ENCODE measurements around the gene C16orf82.
"Not testable (repeated sequence)": the region's sequence is repeated elsewhere in the genome, so short reads cannot be mapped to it uniquely, and the experiment has no call there.

Gene C16orf82

DNA sequence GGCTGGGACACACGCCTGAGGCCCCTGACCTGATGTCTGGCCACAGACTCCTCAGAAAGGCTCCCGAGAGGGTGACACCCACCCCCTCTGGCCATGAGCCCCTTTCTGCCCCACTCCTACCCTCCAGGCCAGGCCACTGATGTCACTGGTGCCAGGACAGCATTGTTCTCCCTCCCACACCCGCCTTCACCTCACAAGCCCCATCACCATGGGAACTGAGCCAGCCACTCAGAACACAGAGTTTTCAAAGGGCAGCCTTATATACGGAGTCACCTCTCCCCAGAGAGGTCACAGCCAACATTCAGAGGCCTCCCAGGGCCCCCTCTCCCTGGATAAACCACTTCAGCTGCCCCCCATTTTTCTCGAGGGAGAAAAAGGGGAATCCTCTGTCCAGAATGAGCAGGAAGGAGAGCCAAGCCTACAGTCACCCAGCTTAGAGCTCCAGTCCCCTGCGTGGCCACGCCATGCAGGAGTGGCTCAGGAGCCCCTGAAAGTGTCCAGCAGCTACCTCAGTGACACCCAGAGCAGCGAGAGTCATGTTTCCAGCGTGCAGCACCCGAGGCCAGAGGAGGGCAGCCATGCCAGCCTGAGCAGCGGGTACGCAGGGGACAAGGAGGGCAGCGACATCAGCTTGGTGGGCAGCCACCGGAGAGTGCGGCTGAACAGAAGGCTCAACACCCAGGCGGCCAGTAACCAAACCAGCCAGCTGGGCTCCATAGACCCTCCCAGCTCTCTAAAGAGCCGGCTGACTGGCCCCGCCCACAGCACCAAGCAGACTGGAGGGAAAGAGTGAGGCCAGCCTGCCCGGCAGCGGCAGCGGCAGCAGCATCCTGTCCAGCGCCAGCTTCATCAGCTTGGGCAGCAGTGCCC is at the start of gene C16orf82:
Gene C16orf82 (plus strand): TSS at position 260 of the 870 bp plus-strand sequence.
- peak; percentile 44 for DNase-seq

DNA sequence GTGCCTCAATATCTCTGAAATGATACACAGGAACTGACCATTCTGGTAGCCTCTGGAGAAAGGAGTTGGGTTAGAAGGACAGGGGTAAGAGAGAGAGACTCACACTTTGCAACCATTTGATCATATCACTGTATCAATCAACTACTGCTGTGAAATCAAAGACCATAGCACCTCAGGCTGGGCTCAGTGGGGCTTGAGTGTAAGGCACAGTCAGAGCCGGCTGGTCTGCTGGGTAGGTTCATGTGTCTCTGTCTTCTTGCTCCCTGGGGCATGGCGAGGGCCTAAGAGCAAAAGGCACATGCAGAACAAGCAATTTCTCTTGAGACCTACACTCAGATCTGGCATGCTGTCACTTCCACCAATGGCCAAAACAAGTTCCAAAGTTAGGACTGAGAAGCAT is 46.7 kb upstream of the C16orf82 start:
- DNase-seq: no peak

- DNase-seq: no peak
Observed at GRCh38 chr16:27024010-27024409, 42.7 kb upstream of the C16orf82 start.

DNA sequence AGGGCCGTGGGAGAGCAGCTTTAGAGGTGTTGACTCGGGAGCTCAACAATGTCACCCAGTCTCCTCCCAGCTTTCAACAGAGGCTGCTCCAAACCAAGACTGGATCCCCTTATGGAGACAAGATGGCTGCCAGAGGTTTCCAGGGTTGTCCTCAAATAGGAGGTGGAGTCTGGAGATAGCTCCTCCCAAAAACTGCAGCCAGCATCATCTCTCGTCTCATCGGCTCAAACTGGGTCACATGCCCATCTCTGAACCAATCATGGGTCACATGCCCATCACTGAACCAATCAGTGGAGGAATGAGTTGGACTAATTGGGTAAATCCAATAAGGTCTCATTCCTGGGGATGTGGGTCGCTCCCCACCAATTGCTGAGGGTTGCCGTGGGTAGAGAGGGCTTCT is 41.1 kb upstream of the C16orf82 start:
- DNase-seq: no peak

DNA sequence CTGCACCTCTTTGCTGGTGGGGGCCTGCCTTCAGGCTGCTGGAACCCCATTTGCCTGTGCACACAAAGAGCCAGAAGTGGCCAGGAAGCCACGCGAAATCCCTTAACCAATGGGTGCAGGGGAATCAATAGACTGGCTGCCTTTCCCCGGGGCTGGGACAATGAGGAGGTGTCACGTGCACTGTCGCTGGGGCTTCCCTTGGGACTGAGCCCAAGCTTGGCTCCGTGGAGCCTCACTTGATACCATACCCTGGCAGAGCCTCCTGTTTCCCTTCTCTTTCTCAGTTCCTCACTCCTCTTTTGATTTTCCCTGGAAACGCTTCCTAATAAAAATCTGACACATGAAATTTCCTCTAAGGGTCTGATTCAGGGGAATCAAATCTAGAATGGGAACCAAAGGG is 38.8 kb upstream of the C16orf82 start:
- no peak for DNase-seq

DNA sequence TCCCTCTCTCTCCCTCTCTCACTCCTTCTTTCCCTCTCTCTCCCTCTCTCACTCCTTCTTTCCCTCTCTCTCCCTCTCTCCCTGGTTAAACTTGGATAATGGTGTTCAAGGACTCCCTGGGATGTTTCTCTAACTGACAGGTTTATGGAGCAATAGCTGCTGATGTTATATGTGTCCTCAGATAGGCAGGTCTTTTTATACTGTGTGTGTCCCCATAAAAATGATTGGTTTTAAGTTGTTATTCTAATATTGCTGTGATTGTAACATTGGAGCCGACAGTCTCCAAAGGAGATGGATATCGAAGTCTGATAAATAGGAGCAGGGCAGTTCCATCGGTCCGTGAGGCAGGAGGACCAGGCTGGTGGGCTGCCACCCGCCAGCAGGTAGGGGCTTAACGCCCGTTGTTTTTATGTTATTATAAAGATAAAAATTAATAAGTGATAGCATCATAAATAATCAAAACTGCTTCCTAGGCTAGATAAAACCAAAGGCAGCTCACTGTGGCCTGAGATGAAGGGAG is 38.1 kb upstream of the C16orf82 start:
- DNase-seq: no peak

DNA sequence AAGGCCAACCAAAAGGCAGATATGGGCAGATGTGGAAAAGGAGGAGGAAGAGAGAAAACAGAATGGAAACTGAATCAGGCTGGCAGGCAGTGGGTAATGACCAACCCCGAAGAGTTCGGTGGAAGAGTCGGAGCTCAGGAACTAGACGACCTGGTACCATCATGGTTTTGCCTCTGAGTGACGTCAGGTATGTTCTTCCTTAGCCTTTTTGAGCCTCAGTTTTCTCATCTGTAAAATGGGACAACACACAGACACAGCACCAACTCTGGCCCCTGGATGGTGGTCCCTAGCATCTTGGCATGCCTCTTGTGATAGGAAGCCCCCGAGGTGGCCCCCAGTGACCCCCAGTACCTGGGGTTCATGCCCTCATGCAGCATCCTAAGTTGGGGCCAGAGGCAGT is 37.2 kb upstream of the C16orf82 start:
- no peak for DNase-seq

DNA sequence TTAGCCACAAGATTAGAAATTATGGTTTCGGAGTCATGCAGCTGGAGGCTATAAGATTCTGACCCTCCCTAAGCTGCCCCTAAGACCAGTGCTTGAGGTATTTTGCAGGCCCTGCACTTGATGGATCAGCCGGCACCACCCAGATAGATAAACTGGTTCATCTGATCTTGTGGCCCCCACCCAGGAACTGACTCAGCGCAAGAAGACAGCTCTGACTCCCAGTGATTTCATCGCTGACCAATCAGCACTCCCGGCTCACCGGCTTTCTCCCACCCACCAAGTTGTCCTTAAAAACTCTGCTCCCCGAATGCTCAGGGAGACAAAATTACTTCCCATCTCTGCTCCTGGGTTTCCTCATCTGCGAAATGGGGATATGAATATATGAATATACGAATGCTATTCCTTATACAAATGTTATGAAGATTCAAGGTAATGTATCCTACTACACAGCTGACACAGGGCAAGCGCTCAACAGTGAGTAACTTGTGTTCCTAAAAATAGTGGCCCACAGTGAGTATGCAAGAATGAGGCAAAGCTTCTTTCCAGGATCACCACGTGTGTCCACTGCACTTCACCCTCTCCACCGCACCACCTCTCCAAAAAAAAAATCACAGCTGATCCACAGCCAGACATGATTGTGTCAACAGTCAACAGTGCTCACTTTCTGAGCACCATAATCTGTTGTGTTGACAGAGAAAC is 33.3 kb upstream of the C16orf82 start:
- no peak for DNase-seq

DNA sequence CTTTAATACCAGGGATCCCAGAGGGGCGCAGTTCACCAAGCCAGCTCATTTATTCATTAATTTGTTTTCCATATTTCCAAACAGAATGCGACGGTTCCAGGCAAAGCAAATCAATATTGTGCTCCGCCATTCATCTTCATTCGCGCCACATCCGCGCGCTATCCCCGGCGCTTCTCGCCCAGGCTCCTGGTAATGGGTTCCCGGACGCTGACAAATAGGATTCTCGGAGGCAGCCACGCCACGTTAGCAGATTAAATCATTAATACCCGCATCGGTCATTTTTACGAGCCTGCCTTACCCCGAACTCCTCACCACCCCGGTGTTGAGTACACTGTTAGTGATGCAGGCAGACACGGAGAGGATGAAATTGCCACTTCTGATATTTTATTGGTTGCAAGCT is 26.0 kb upstream of the C16orf82 start:
- DNase-seq: peak; percentile 10

DNA sequence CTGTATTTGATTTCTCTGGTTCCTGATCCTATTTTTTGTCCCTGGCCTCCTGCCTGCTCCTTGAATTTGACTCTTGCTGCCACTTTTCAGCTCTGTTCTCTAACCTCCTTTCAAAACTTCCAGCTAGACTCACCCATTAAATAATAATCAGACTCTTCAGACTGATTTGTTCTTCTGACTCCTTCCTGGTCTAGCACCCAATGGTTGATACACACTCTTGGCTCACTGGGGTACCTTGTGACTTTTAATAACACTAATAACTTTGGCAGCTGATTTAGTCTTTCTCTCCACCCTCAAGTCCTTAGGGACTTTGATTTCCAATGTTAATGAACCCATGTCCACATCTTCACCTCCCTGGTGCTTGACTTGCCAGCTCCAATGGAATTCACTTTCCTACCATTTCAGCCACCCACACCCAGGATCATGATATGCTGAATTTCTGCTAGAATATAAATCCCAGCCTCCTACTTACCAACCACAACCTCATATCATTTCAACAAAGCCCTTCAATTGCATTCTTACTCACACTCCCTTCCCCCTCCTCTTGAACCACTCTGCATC is 19.7 kb upstream of the C16orf82 start:
- no peak for DNase-seq

- no peak for DNase-seq
Observed at GRCh38 chr16:27048316-27048715, 18.4 kb upstream of the C16orf82 start.

DNA sequence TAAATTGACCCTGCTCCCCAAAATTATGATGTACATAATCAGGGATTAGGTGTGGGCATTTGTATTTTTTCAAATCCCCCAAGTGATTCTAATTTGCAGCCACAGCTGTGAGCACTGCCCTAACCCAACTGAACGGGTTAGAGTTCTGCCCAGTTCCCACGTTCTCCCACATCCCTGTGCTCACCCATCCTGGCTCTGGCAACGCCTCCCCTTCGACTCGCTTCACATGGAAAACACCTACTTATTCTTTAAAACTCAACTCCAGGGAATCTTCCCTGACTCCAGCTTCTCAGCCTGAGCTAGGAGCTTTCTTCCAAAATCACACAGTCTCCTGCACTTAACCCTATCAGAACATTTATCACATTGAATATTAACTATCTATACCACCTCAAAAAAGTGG is 17.6 kb upstream of the C16orf82 start:
- DNase-seq: no peak

DNA sequence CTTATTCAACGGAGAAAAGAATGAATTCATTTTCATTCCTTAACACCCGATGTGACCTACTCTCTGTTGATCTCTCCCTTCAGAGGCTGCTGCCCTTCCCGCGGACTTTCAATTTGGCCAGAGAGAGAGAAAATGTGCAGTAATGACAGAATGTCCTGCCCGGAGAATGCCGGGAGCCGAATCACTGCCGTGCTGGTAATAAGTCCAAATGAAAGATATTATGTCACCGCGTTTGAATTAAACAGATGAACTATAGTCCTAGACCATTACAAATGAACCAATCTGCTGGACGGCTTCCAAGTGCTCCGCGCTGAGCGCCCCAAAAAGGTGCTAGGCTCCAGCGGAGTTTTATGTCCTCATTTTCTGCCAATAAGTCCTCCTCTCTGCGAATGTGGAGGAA is 14.7 kb upstream of the C16orf82 start:
- no peak for DNase-seq

- no peak for DNase-seq
Observed at GRCh38 chr16:27053996-27054395, 12.7 kb upstream of the C16orf82 start.

DNA sequence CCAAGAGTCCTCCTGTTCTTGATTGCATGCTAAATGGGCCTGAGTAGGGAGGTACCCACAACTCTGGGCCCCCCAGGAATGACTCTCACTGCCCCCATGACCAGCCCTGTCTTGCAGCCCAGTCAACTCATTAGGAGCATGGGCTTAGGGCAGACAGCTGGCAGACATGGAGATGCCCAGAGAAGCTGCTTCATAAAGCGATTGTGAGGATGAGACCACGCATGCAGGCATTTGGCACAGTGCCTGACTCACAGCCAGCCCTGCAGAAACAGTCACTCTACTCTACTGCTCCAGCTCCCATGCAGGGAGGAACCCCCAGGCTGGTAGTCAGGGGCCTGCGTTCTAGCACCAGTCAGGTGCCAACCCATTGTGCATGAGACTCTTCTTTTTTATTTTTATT is 8.4 kb upstream of the C16orf82 start:
- no peak for DNase-seq

DNA sequence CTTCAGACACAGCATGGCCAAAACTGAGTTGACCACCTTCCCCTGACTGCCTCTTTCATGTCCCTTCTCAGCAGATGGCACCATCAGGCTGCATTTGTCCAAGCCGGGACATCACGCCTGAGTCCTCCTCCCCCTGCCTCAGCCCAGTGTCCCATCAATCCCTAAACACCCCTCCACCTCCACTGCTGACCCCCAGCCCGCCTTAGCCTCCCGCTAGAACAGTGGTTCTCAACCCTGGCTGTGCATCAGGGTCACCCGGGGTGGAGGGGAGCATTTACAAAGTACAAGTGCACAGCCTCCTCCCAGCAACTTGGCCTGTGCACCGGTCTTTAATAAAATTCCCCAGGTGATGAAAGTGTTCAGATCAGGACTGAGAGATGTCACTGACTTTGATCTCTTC is 4.0 kb downstream of the C16orf82 start:
- DNase-seq: no peak

DNA sequence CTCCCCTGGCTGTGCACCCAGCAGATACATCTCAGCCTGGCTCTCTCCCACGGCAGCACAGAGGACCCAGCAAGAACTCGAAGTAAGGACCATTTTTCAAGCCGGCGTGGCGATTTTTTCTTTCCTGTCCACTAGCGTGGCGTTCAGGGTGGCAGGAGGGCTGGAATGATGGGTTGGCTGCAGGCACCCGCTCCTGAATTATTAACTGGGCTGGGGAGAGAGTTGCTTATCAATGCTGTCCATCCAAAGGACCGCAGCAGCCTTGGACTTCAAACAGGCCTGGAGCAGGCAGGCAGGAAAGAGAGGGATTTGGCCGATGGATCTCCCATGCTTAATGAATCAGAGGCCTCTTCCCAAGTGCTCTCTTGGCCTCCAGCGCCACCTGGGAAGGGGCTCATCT is 7.0 kb downstream of the C16orf82 start:
- DNase-seq: no peak

- peak; percentile 18 for DNase-seq
Observed at GRCh38 chr16:27080895-27081294, 14.2 kb downstream of the C16orf82 start.

DNA sequence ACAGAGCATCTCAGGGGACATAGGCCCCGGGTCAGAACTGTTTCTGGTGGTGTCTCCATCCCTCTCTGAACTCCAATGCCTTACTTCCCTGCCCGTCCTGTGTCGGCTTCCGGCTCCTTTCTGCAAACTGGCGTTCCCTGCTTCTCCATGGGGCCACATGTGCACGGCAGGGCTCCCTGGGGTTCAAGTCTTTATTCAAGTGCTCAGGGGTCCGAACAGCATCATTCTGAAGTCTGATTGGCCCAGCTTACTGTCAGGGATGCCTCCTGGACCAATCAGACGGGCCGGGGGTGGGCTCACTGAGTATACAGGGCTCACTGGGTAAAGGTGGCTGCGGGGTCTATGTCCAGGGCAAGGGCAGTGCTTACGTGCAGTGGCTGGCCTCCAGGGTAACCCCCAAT is 17.1 kb downstream of the C16orf82 start:
- peak; percentile 7 for DNase-seq

GRCh38 chr16:27084307-27085028 is 17.7 kb downstream of the C16orf82 start:
- DNase-seq: no peak

DNA sequence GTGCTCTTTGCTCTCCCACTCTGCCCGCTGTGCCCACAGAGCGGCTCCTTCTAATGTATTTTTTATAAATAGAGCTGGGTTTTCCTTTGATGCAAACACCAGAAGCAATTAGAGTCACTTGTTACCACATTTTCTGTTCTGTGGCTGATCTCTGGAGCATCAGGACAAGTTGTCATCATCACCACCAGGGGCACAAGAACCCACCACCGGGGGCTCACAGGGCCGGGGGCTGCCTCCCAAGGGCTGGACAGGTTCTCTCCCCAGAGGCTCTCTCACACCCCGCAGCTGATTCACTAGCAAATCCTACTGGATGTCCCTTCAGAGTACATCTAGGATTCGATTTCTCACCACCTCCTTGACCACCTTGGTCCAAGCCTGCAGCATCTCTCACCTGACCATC is 18.5 kb downstream of the C16orf82 start:
- no peak for DNase-seq

DNA sequence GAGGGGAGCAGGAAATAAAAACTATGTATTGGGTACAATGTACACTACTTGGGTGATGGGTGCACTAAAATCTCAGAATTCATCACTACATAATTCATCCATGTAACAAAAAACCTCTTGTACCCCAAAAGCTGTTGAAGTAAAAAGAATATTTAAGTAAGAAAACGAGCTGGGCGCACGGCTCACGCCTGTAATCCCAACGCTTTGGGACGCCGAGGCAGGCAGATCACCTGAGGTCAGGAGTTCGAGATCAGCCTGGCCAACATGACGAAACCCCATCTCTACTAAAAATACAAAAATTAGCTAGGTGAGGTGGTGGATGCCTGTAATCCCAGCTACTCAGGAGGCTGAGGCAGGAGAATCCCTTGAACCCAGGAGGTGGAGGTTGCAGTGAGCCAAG is 19.3 kb downstream of the C16orf82 start:
- not testable (repeated sequence) for DNase-seq

- no peak for DNase-seq
Observed at GRCh38 chr16:27088216-27088615, 21.5 kb downstream of the C16orf82 start.
